GM12892 (cell line): Measurements from ENCODE around the gene TRMT61B.

ENCODE experiments used
- POLR2A ChIP-seq: IDR thresholded peaks from 2 replicates; pipeline ENCODE4 v1.6.1; 2011; ENCODE audit warnings: low read depth, low read length, control low read depth
- TAF1 ChIP-seq: IDR thresholded peaks from 2 replicates; pipeline ENCODE4 v1.6.1; 2011; ENCODE audit warnings: low read depth, mild to moderate bottlenecking, control low read depth, low read length, borderline replicate concordance

GRCh38 chr2:28810384-28811285, 59.5 kb downstream of the TRMT61B start, which contains the start of gene SPDYA:
- TF ChIP-seq TAF1 (no peak), POLR2A (no peak)
